ENCODE data around the gene KIAA1217. TPM values are rescaled to one million over a fixed set of nuclear protein-coding genes. Genes with fewer than 3 reads are reported as not detected.

KIAA1217 gene
- total RNA-seq, 1 donor from 2014 or later: 13.0 TPM

GRCh38 chr10:24570658-24571426 lies 361.9 kb downstream of the KIAA1217 start:
- TF ChIP-seq CTCF (IDR thresholded peaks at IDR 0.05): no peak
- no peak overlapping the region for H3K4me3 ChIP-seq
- no peak overlapping the region for H3K27ac ChIP-seq
- no peaks in the 10 kb centered on the region for H3K36me3 ChIP-seq
- H3K4me1 ChIP-seq: no peaks in the 10 kb centered on the region
- H3K9me3 ChIP-seq: no peaks in the 10 kb centered on the region
- no peaks in the 10 kb centered on the region for H3K27me3 ChIP-seq
- DNase-seq (ENCODE audit: low spot score in 2 of 2): no peak
- intact Hi-C loops (cut with DNase I): no loop called here

GRCh38 chr10:24571870-24572450 lies 363.0 kb downstream of the KIAA1217 start:
- Histone ChIP-seq H3K4me3 (no peak overlapping the region), H3K27me3 (no peaks in the 10 kb centered on the region), H3K27ac (no peak overlapping the region), H3K4me1 (no peaks in the 10 kb centered on the region), H3K36me3 (no peaks in the 10 kb centered on the region), H3K9me3 (no peaks in the 10 kb centered on the region)
- TF ChIP-seq CTCF (IDR thresholded peaks at IDR 0.05): no peak
- DNase-seq (ENCODE audit: low spot score in 2 of 2): no peak
- intact Hi-C loops (cut with DNase I): no loop called here

- no peak for DNase-seq (ENCODE audit: low spot score in 2 of 2)
Observed at GRCh38 chr10:24574161-24574560, 365.2 kb downstream of the KIAA1217 start.

DNA sequence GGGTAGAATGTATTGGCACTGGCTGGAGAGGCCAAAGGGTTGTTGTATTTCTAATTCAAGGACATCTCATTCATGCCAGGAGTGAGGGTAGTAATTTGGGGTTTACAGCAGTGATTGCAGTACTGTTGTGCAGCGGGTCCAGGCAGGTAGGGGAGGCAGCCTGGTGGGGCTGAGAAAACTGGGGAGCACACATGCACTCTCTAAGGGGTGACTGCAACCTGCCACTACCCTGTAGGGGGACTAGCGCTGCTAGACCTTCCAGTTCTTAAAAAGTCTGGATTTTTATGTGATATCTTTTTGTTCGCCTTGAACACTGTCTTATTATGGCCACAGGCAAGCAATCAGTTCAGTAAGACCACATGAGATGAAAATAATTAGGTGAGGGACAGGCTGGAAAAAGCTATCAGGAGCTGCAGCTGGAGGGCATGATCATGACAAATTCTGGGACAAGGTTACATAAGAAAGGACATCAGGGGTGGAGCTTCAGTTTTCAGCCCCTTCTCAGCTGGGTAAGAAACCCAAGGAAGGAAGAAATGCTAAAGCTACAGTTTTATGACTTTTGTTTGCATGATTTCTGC lies 365.7 kb downstream of the KIAA1217 start:
- no peaks in the 10 kb centered on the region for H3K9me3 ChIP-seq
- DNase-seq (ENCODE audit: low spot score in 2 of 2): no peak
- no peak overlapping the region for H3K27ac ChIP-seq
- H3K4me1 ChIP-seq: no peaks in the 10 kb centered on the region
- TF ChIP-seq CTCF (IDR thresholded peaks at IDR 0.05): no peak
- intact Hi-C loops (cut with DNase I): no loop called here
- no peaks in the 10 kb centered on the region for H3K36me3 ChIP-seq
- H3K4me3 ChIP-seq: no peak overlapping the region
- no peaks in the 10 kb centered on the region for H3K27me3 ChIP-seq

More at GRCh38 chr10:24574161-24574560, 365.2 kb downstream of the KIAA1217 start:
- H3K9me3 ChIP-seq: no peaks in the 10 kb centered on the region
- intact Hi-C loops (cut with DNase I): no loop called here
- no peaks in the 10 kb centered on the region for H3K36me3 ChIP-seq
- no peak overlapping the region for H3K27ac ChIP-seq
- H3K4me3 ChIP-seq: no peak overlapping the region
- no peaks in the 10 kb centered on the region for H3K4me1 ChIP-seq
- no peaks in the 10 kb centered on the region for H3K27me3 ChIP-seq
- no peak for TF ChIP-seq CTCF (IDR thresholded peaks at IDR 0.05)

DNA sequence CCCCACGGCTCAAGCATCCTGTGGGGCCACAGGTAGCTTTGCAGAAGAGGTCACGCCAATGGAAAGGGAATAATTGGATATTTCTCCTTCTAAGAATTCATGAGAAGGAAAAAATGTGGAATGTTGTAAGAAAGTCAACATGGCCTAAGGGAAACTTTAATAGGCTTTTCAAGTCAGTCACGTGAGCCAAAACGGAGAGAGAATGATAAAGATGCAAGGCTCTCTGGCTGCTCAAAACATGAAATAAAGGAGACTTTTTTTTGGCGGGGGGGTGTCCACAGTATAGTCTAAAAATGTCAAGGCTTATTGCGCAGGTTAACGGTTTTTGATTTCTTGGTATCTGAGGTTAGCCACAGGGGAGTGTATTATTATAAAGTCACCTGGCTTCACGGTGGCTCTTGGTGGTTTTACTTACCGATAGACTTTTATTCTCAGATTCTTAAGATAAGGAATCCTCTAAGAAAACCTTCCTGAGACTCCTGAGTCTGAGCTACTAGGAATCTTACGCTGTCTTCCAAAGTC lies 366.6 kb downstream of the KIAA1217 start:
- TF ChIP-seq CTCF (IDR thresholded peaks at IDR 0.05): no peak
- H3K36me3 ChIP-seq: no peaks in the 10 kb centered on the region
- DNase-seq (ENCODE audit: low spot score in 2 of 2): no peak
- no peak overlapping the region for H3K4me3 ChIP-seq
- H3K4me1 ChIP-seq: no peaks in the 10 kb centered on the region
- no peak overlapping the region for H3K27ac ChIP-seq
- H3K27me3 ChIP-seq: no peaks in the 10 kb centered on the region
- intact Hi-C loops (cut with DNase I): no loop called here
- H3K9me3 ChIP-seq: no peaks in the 10 kb centered on the region
